NCI-H524 (cell line): Measurements from ENCODE around the gene FAXDC2.

Experiments
- DNase-seq, 2 experiments: peaks; one replicate each; lab custom pipeline; 2025; lab: John Stamatoyannopoulos, UW

Gene FAXDC2, protein sequence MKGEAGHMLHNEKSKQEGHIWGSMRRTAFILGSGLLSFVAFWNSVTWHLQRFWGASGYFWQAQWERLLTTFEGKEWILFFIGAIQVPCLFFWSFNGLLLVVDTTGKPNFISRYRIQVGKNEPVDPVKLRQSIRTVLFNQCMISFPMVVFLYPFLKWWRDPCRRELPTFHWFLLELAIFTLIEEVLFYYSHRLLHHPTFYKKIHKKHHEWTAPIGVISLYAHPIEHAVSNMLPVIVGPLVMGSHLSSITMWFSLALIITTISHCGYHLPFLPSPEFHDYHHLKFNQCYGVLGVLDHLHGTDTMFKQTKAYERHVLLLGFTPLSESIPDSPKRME

DNA sequence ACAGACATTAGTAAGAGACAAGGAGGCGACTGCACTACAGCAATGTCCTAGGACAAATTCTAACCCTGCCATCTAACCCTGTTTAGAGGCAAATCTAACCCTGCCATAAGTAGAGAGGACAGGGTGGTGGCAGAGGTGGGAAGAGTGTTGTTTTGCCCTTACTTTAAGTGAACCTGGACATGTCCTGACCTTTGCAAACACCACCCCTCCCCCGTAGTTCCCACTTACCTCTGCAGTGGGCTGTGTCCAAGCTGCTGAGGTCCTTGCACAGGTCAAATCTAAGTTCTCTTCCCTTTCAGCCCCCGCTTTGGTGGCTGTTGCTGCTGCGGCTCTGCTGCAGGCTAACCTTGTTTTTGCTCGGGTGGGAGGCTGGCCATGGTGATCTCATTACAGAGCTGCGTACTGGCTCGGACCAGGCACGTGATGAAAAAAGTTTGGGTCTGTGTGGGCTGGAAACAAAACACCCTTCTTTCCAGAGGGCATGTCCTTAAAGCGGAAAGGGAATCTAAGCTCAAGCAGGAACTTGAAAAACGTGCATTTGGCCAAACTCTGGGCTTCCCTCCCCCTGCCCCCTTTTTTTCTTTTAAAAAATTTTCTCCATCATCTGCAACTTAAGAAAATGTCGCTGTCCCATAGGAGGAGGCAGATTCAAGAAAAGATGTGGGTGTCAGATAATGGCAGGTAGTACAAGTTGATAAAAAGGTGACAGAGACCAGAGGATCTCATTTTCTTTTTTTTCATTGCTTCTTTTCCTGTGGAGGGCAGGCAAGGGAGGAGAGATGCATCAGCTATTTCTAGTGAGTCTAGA is at the start of gene FAXDC2:
Gene FAXDC2, minus strand, starts transcription at position 349 of the 808 bp plus-strand sequence. CDS start 12,425 bp downstream, outside the sequence.
- DNase-seq = no peak

DNA sequence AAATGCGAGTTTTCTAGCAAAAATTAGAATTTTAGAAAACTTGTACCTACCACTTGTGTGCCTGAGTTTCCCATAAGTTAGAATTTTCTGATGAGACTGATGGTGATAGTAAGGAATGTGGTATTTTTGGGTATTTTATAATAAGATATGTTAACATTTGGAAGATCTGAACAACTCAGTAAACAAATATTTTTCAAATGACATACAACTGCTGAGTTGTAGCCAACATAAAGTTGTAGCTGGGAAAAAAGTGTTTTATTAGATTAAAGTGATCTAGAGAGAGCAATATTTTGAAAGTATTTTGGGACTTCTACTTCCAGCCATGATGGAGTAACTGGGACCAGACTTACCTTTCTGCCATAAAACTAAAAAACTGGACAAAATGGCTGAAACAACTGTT is 49.7 kb upstream of the FAXDC2 start:
- DNase-seq = no peak

DNA sequence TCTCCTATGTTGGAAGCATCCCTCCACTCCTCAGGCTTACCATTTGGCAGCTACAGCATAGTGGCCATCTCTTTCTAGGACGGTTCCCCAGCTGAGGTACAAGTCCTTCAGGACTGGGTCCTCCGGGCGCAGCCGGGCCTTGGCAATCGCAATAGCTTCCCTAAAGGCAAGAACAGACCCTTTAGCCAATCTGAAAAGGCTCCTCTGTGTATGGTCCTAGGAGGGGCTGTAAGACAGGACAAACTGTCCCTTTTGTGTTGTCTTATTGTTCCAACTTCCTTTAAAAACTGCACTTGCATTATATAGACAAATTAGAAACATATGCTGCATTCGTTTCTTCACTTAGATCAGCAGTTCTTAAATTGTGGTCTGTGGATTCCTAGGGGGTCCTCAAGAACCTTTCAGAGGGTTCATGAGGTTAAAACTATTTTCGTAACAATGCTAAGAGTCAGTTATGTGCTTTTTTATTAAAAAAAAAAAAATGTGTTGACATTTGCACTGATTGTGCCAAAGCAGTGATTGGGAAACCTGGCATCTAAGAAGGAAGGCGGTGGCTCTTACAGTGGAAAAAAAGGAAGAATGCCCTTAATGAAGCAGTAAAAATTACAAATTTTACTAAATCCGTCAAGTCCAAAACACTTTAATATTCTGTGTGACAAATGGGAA is 48.9 kb upstream of the FAXDC2 start:
- DNase-seq = no peak

DNA sequence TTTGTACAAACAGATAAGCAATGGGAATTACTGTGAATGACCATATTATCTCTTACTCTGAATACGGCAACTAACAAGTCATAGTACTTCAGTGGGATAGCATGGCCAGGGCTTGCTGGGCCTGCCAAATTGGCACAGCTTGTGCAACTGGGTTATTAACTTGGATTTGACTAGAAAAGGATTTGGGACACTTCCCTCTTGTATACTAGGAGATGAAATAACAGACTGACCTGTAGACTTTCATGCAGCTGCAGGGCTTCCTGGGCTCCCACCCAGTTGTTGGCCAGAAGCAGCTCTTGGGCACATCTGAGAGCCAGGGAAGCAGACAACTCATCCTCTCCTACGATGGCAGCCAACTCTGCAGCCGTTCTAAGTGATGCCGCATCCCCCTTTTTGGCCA is 47.8 kb upstream of the FAXDC2 start:
- DNase-seq = no peak

DNA sequence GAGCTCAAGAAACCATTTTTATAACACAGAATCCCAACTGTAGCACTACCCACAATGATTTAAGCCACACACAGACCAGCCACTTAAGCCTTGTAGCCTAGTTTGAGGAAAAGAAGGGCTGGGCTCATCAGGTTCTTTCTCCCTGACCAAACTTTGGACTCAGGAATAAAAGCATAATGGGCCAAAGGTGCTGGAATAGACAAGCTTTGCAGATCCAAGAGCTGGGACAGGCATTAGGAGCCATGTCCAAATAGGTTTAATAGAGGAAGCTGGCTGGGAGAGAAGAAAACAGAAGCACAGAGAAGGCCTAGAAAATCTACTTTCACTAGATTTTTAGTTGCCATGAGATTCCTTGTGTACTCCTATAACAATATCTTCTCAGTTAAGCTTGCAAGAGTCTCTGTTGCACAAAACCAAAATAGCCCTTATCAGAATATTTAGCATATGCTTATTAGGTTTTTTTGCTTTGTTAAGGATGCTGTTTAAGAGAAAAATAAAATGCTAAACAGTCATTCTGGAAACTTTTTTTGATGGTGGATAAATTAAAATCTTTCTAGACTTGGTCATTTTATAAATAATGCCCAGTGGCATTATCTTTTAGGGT is 46.3 kb upstream of the FAXDC2 start:
- DNase-seq = no peak

DNA sequence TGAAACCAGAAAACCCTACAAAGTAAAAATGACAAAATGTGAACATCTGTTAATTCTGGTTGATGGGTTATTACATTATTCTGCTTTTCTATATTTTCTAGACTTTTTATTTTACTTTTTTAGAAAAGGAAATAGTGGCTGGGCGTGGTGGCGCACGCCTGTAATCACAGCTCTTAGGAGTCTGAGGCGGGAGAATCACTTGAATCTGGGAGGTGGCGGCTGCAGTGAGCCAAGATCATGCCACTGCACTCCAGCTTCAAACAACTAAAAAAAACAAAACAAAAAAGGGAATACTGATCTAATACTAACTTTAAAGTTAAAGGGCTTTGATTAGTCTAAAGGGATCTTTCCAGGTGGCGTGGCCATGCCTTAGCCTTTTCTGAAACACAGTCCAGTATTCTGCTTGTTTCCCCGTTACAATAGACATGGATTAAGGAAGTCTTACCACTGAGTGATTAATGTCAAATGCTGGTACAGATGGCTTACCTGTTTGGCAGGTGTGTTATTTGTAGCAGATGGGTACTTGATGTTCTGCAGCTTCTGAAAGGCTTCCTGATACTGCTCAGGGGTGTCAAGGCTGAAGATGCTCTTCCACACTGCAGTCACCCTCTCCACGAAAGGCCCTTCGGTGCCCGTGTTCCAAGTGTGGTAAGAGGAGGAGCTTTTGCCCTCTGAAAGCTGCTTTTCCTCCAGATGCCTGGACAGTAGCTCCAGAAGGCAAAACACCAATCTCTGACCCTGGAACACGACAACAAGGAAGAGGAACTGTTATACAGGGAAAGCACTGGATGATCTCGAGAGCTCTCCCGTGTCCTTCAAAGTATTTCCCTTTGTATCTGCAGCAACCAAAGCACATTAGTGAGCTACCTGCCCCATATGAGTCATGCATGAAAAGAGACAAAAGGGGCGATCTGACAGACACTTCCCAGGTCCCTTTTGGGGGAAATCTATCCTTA is 45.5 kb upstream of the FAXDC2 start:
- no peak for DNase-seq

DNA sequence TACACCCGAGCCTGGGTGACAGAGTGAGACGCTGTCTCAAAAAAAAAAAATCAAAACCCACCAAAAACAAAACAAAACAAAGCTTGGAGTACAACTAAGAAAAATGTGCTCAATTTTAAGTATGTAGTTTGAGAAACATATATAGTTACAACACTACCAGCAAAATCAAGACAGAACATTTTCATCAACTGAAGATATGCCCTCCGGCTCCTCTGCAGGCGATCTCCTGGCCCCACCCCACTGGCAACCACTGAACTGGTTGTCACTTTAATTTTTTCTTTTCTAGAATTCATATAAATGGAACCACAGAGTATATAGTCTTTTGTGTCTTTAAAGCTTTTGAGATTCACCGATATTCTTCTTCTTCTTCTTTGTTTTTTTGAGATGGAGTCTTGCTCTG is 43.0 kb upstream of the FAXDC2 start:
- no peak for DNase-seq

DNA sequence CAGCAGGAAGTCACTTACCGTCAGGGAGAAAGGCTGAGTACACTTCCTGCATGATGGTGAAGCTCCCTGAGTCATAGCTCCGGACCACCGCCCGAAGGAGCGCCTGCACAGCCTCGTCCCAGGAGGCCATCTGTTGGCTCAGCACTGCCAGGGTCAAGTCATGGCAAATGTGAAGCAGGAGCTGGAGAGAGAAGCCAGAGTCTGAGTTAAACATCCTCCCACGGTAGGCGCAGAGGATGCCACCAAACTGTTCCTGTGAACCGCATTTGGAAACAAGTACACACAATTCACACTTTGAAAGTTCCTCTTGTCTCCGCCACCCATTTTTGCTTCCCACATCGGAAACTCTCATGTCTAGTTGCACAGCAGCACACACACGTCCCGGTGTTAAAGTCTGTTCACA is 42.0 kb upstream of the FAXDC2 start:
- DNase-seq = no peak

DNA sequence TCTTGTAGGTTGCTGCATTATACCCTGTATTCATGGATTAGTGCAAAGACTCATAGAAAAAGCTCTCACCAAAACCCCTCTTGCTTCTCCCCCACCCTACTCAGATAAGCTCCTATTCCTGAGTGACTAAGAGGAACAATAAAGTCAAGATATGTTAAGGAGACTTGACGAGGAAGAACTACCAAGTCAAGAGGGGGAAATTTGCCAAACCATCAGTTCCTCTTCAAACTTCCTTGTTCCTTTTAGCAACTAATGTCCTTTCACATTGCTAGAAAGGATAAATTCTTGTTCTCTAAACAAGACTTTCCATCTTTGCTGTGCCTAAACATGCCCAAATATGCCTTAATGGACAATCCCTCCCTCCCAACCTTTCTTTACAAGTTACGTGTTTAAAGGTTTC is 35.0 kb upstream of the FAXDC2 start:
- DNase-seq = no peak

DNA sequence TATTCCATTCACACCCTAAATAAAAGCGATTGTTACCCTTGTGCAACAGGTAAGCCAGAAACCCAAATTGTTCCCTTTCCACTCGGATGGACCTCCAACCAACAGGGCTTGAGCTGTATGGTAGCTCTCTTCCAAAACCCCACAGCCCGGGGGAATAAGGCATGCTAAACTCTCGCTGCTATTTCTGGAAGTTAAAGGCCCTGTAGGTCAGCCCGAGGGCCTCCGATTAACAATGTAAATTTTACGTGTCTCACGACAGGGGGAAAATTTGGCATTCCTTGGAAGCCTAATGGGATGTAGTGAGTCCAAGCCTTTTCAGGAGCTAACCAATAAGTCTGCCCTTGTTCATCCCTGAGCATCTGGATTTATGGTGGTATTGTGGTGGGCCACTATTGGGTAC is 34.0 kb upstream of the FAXDC2 start:
- no peak for DNase-seq

DNA sequence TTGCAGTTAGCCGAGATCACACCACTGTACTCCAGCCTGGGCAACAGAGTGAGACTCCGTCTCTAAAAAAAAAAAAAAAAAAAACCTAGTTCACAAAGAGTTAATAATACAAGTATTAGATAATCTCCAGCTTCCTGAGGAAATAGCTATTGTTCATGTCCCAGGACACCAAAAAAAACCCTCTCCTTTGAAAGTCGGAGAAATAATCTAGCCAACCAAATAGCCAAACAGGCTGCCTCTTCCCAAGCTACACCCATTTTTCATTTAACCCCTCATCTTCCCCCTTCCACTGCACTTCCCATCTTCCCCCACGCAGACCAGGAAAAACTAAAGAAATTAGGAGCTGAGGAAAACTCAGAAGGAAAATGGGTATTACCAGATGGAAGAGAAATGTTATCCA is 31.6 kb upstream of the FAXDC2 start:
- DNase-seq = no peak

DNA sequence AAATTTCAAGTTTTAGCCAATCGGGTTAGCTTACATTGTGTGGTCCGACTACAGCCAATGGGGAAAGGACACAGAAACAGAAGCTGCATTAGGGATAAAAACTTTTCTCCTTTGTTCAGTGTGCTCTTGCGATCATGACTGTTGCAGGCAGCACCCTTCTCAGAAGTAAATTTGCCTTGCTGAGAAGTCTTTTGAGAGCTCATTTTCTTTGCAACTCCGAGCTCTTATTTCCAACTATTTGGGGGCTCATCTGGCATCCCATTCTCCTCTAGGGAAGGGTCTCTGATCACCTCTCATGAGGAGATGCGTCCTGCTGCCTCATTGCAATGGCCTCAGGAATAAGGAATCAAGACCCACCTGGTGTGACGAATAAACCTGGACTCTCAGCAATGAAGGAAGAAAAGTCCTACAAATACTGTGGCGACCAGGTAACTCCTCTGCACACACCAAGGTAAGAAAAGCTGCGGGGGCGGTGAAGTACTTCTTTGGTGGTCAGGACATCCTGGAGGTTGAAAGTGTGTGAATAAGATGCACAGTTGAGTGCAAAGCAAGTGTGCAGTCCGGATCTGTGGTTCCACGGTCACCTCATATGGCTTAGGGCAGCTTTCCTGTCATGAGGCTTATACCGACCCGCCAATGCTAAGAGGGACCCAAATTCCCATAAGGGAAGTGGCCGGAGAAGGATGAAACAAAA is 28.4 kb upstream of the FAXDC2 start:
- DNase-seq = no peak

DNA sequence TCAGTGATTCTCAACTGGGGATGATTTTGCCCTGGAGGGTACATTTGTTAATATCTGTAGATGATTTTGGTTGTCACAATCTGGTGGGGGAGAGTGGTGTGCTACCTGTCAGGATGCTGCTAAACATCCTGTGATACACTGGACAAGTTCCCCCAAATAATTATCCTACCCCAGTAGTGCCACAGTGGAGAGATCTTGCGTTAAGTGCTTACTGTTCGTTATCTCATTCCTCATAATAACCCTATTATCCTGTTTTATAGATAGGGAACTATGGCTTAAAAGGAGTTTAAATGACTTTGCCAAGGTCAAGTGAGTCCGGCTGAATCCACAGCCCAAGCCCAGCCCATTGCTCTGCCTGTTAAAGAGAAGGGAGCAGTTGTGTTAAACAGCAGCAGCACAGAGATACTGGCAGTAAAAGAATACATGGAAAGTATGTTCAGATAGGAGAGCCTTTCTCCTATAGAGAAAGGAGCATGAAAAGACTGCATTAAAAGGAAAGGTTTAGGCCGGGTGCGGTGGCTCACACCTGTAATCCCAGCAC is 23.5 kb upstream of the FAXDC2 start:
- DNase-seq = no peak

DNA sequence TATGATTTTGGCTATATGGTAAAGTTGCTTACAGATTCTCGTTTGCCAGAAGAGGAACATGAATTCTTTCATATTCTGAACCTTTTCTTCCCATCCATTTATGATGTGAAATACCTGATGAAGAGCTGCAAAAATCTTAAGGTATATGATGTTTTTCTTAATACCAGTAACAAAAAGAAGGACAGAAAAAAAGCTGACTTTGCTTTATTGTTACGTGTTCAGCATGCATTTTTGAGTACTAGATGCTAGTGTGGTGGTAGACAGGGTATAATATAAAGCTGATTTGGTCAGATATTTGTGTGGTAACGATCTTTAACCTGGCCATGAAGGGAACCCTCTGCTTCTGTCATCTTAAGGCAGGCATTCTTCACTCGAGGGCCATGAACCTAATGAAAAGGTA is 21.3 kb upstream of the FAXDC2 start:
- DNase-seq = no peak

DNA sequence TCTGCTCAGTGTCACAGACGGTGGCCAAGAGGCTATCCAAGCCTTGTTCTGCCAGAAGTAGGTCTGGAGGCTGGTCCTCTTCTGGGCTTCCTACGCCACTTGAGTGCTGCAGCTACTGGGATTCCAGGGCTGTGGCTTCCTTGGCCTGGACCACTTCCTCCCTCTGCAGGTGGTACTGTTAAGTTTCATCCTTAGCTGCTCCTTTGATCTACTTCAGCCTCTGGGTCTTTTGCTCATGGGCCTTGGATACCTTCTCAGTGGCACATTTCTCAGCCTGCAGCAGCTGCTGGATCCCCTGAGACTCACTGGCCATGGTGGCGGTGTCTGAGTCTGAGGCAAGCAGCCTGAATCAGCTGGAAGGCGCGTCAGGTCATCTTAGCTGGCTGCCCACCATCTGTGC is 18.3 kb upstream of the FAXDC2 start:
- peak; percentile 4 to 61 for DNase-seq

DNA sequence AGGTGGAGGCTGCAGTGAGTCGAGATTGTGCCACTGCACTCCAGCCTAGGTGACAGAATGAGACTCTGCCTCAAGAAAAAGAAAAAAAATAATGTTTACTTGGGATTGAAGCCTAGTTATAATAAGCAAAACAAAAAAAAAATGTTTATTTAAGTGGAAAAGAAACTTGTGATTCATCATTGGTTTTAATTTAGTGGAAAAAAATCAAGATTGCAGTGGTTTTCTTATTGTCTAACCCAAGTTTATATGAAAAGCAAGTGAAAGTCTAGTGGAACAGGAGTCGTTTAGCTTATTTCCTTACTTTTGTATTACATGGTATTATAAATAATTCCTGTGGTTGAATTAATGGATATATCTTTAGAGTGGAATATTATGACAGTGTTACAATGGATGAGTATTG is 16.4 kb upstream of the FAXDC2 start:
- no peak for DNase-seq

DNA sequence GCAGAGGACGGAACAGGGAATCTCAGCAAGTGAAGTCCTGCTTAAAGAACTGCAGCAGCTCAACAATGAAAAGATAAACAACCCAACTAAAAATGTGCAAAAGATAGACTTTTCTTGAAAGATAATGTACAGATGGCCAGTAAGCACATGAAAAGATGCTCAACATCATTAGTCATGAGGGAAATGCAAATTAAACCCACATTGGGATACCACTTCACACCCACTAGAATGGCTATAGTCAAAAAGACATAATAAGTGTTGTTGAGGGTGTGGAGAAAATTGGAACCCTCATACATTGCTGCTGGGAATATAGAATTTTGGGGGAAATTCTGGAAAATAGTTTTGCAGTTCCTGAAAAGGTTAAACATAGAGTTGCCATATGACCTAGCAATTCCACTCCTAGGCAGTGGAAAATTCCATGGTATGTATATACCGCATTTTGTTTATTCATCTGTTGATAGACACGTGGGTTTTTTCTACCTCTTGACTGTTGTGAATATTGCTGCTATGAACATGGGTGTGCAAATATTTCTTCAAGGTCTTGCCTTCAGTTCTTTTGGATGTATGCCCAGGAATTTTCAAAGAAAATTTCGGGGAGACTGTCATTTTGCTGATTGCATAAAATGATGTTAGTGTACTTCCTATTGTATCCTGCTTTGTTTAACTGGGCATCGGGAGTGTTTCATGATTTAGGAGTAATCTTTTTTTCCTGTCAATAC is 15.2 kb upstream of the FAXDC2 start:
- DNase-seq = no peak

DNA sequence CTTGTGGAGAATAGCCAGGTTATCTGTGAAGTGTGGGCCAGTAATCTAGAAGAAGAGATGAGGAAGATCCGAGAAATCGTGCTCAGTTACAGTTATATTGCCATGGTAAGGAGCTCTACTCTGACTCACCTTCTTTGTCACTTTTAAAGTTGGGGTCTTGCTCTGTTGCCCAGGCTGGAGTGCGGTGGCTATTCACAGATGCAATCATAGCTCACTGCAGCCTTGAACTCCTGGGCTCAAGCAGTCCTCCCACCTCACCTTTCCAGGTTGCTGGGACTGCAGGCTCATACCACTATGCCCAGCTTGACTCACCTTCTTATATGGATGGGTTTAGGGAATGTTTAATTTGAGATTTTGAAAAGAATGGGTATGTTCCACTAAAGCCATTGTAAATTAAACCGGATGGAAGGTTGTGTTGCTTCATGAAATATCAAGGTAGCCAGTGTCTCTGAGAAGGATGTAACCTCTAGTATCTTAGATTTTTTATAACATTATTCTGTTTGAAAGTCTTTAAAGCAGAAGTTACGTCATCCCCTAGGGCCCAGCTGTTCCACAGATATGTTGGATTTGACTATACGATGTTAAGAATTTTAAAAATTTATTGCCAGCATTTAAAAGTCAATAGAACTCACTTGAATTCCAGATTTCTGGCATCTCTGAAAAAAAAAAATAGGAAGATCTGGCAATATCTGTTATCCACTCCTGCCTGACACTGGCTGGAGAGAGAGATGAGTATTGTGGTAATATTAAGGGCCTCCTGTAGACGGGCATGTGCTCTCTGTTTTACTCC is 13.1 kb upstream of the FAXDC2 start:
- no peak for DNase-seq

DNA sequence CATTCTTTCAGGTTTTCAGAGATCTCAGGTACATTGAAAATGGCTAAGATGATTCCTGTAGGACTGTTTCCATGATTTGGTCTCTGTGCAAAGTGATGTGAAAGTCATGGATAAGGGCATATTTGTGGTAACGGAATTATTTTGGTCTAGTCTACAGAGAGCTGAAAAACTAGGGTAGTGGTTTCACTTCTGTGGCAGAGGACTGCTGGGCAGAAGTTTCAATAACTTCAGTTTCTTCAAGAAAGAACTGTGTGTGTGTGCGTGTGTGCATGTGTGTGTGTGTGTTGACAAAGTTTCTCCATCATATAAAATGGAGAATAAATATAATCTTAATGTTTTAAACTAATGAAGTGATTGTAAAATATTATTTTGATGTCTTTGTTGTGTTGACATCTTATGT is 12.4 kb upstream of the FAXDC2 start:
- no peak for DNase-seq
